Stomach (tissue), 4 donors: ENCODE results near the gene PHF19.

Experiments
- CTCF ChIP-seq, 7 experiments: fragments of 450-650 bp in 4 of 7; fragments of 200-600 bp in 3 of 7; sonication (generic) in 3 of 7; IDR thresholded peaks; one replicate each; pipeline ENCODE4 v1.5.1; 2016 to 2019; ENCODE audit warnings: antibody characterized with exemption in 7 of 7, control low read depth in 2 of 7, mild to moderate bottlenecking in 1 of 7
- EP300 ChIP-seq: sonication (generic); formaldehyde crosslinking; IDR thresholded peaks from one replicate; pipeline ENCODE4 v1.6.1; 2017; ENCODE audit warnings: antibody characterized with exemption
- POLR2A ChIP-seq, 4 donors: fragments of 450-650 bp; IDR thresholded peaks; one replicate each; pipeline ENCODE4 v1.6.1; 2016; ENCODE audit warnings: antibody characterized with exemption in 4 of 4, control low read depth in 2 of 4, mild to moderate bottlenecking in 1 of 4, moderate library complexity in 1 of 4
- POLR2AphosphoS5 ChIP-seq, 3 donors: sonication (generic); formaldehyde crosslinking; IDR thresholded peaks; one replicate each; pipeline ENCODE4 v1.6.1; 2016; ENCODE audit warnings: antibody characterized with exemption in 3 of 3

GRCh38 chr9:120846251-120846889 lies 30.6 kb downstream of the PHF19 start:
- TF ChIP-seq CTCF (IDR thresholded peaks at IDR 0.05) (no peak), POLR2A (IDR thresholded peaks at IDR 0.05) (no peak), EP300 (no peak), POLR2AphosphoS5 (IDR thresholded peaks at IDR 0.05) (no peak)
